Smooth muscle cell (in vitro differentiated cells): ENCODE results near the gene MRLN. TPM values are rescaled to one million over a fixed set of nuclear protein-coding genes. Genes with fewer than 3 reads are reported as not detected.
"Not testable (repeated sequence)": the region's sequence is repeated elsewhere in the genome, so short reads cannot be mapped to it uniquely, and the experiment has no call there.

Source experiments
- DNase-seq: peaks from one replicate; lab custom pipeline; 2025; ENCODE audit not compliant: unreplicated experiment; lab: John Stamatoyannopoulos, UW
- H2AFZ ChIP-seq: fragments of 200-600 bp; sonication (generic); 2 replicates; pipeline ENCODE4 v1.6.0; 2016; ENCODE audit warnings: antibody characterized with exemption, low read depth, mild to moderate bottlenecking
- H3F3A ChIP-seq: fragments of 200-600 bp; sonication (generic); 2 replicates; pipeline ENCODE4 v1.6.0; 2017; ENCODE audit warnings: antibody characterized with exemption, low read depth
- H3K27ac ChIP-seq: fragments of 200-600 bp; sonication (generic); 2 replicates; pipeline ENCODE4 v1.5.1; 2016; ENCODE audit warnings: low read depth, mild to moderate bottlenecking
- H3K27me3 ChIP-seq: fragments of 200-600 bp; sonication (generic); 2 replicates; pipeline ENCODE4 v1.6.1; 2016; ENCODE audit warnings: low read depth, mild to moderate bottlenecking
- H3K36me3 ChIP-seq: fragments of 200-600 bp; sonication (generic); 2 replicates; pipeline ENCODE4 v1.5.1; 2016; ENCODE audit warnings: low read depth
- H3K4me1 ChIP-seq: fragments of 200-600 bp; sonication (generic); 2 replicates; pipeline ENCODE4 v1.5.1; 2016; ENCODE audit warnings: low read depth
- H3K4me2 ChIP-seq: fragments of 200-600 bp; sonication (generic); 2 replicates; pipeline ENCODE4 v1.6.0; 2016; ENCODE audit warnings: mild to moderate bottlenecking
- H3K4me3 ChIP-seq: fragments of 200-600 bp; sonication (generic); 2 replicates; pipeline ENCODE4 v1.5.1; 2016; ENCODE audit warnings: mild to moderate bottlenecking
- H3K79me2 ChIP-seq: fragments of 200-600 bp; sonication (generic); 2 replicates; pipeline ENCODE4 v1.6.0; 2016; ENCODE audit warnings: low read depth, mild to moderate bottlenecking
- H3K9ac ChIP-seq: fragments of 200-600 bp; sonication (generic); 2 replicates; pipeline ENCODE4 v1.6.0; 2016; ENCODE audit warnings: low read depth
- H3K9me3 ChIP-seq: fragments of 200-600 bp; sonication (generic); replicated peaks from 2 replicates; pipeline ENCODE4 v1.5.1; 2016; ENCODE audit warnings: low read depth
- H4K20me1 ChIP-seq: fragments of 200-600 bp; sonication (generic); 2 replicates; pipeline ENCODE4 v1.6.0; 2016; ENCODE audit warnings: low read depth
- WGBS: methylation state at CpG from one replicate; pipeline ENCODE4 v1.1.7; 2016; ENCODE audit warnings: low lambda C conversion rate; 5-methylcytosine and 5-hydroxymethylcytosine counted together
- polyA plus RNA-seq: library from polyadenylated mRNA; unstranded; fragments of >200 nt; fragmentation: Nextera tagmentation; extraction: Ambion mirVana; gene quantifications from 2 replicates; pipeline ENCODE4 v1.2.1, GENCODE V29; 2016
- total RNA-seq: library from RNA; depleted of rRNA; stranded (reverse); fragments of >200 nt; gene quantifications from 2 replicates; pipeline ENCODE4 v1.2.3, GENCODE V29; 2014
- TF ChIP-seq, protein P1 (sequence below): fragments of 200-600 bp; sonication (generic); IDR thresholded peaks from 2 replicates; pipeline ENCODE4 v1.5.1; 2017; ENCODE audit warnings: borderline replicate concordance, mild to moderate bottlenecking, antibody characterized with exemption; ENCODE audit not compliant: insufficient read depth, poor library complexity, severe bottlenecking

Gene MRLN
- total and polyA plus RNA-seq, 2 experiments from 2014 or later: not detected

DNA sequence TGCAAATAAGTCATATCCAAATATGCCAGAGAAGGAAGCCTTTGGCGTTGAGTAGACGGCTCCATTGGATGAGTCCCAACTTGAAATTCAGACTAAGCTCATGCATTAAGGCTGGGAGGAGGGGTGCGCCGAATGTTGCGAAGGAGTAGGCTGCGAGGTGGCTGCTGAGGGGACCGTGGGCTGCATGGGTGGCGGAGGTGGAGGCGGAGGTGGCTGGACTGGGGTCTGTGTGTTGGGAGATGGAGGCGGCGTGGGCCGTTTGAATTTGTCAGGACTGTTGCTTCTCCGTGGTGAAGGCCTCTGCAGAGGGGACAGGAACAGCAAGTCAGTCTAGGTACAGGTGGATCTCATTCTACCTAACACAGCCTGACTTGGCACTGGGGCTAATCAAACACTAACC, 39.6 kb upstream of the MRLN start:
- Histone ChIP-seq H2AFZ (no peak overlapping the region), H3K79me2 (no peaks in the 10 kb centered on the region), H3K4me2 (no peak overlapping the region), H3K4me1 (no peaks in the 10 kb centered on the region), H4K20me1 (no peaks in the 10 kb centered on the region), H3F3A (no peaks in the 10 kb centered on the region), H3K27ac (no peak overlapping the region), H3K9me3 (no peaks in the 10 kb centered on the region), H3K36me3 (peaks cover 29% of the 10 kb centered on the region), H3K4me3 (no peak overlapping the region), H3K27me3 (no peaks in the 10 kb centered on the region), H3K9ac (no peak overlapping the region)
- TF ChIP-seq, protein P1, sequence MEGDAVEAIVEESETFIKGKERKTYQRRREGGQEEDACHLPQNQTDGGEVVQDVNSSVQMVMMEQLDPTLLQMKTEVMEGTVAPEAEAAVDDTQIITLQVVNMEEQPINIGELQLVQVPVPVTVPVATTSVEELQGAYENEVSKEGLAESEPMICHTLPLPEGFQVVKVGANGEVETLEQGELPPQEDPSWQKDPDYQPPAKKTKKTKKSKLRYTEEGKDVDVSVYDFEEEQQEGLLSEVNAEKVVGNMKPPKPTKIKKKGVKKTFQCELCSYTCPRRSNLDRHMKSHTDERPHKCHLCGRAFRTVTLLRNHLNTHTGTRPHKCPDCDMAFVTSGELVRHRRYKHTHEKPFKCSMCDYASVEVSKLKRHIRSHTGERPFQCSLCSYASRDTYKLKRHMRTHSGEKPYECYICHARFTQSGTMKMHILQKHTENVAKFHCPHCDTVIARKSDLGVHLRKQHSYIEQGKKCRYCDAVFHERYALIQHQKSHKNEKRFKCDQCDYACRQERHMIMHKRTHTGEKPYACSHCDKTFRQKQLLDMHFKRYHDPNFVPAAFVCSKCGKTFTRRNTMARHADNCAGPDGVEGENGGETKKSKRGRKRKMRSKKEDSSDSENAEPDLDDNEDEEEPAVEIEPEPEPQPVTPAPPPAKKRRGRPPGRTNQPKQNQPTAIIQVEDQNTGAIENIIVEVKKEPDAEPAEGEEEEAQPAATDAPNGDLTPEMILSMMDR: no peak
- 93% methylated on average over 12 of the region's 13 CpGs for WGBS
- DNase-seq: no peak

GRCh38 chr10:59791601-59792000, 38.3 kb upstream of the MRLN start:
- TF ChIP-seq, protein P1: no peak
- Histone ChIP-seq H3K27ac (no peak overlapping the region), H4K20me1 (no peaks in the 10 kb centered on the region), H3K27me3 (no peaks in the 10 kb centered on the region), H3K36me3 (peaks cover 28% of the 10 kb centered on the region), H3K4me2 (no peak overlapping the region), H3K4me1 (no peaks in the 10 kb centered on the region), H3K9me3 (no peaks in the 10 kb centered on the region), H3K79me2 (no peaks in the 10 kb centered on the region), H2AFZ (no peak overlapping the region), H3K9ac (no peak overlapping the region), H3K4me3 (no peak overlapping the region), H3F3A (no peaks in the 10 kb centered on the region)
- 89% methylated on average over 2 of the region's 2 CpGs for WGBS
- DNase-seq: no peak

DNA sequence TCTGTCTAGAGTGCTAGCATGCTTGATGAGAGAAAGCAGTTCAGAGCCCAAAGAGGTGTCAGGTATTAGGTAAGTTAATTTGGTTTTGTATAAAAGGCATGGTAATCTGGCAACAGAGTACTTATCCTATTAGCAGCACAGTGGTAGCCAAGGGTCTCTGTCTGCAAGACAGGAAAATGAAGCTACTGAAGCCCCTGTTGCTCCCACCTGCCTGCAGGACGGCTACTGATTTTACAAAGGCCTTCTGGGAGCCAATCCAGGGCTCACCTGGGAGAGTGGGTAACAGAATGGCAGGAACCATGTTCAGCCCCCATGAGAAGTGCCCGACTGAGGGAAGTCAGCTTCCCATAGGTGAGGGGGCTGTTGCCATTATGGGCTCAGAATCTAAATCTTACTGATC, 36.8 kb upstream of the MRLN start:
- H3F3A ChIP-seq, DNase-seq, H2AFZ ChIP-seq, H3K9ac ChIP-seq, H3K79me2 ChIP-seq, H3K27me3 ChIP-seq, H3K4me1 ChIP-seq, H3K9me3 ChIP-seq, H3K4me2 ChIP-seq, H3K27ac ChIP-seq, H3K4me3 ChIP-seq, H4K20me1 ChIP-seq: not testable (repeated sequence)
- WGBS: 40% methylated on average over 2 of the region's 2 CpGs
- peaks cover 23% of the 10 kb centered on the region for H3K36me3 ChIP-seq

DNA sequence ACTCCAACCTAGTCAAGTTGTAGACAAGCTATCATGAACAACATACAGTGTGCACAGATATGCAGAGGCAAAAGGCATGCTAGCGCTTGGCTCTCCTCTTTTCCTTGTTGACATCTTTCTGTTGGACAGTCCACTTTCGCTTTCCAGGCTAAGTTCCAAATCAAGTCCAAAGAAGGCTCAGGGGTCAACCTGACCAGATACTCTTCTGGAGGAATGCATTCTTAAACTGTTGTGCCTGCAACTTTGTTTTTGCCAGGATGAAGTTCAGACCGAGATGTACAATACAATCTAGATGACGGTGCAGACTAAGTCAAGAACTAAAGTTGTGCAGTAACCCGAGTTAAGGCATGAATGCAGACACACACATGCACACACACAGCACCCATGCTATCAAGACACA, 35.7 kb upstream of the MRLN start:
- not testable (repeated sequence) for H2AFZ ChIP-seq, H3F3A ChIP-seq, H3K4me2 ChIP-seq, H3K9ac ChIP-seq, H3K79me2 ChIP-seq, H3K27me3 ChIP-seq, H3K27ac ChIP-seq, DNase-seq, H3K4me1 ChIP-seq, H3K9me3 ChIP-seq, H3K4me3 ChIP-seq, H4K20me1 ChIP-seq
- peaks cover 18% of the 10 kb centered on the region for H3K36me3 ChIP-seq
- 98% methylated on average over 5 of the region's 5 CpGs for WGBS

DNA sequence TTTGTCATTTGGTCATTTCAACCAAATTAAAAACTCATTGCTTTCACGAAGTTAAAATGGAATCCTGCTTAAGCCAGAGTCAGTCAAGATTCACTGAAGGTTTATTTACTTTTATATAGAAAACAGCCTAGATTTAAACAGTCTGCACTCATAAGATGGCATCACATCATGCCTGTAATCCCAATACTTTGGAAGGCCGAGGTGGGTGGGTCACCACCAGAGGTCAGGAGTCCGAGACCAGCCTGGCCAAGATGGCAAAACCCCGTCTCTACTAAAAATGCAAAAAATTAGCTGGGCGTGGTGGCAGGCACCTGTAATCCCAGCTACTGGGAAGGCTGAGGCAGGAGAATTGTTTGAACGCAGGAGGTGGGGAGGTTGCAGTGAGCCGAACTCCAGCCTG, 33.8 kb upstream of the MRLN start:
- H3K79me2 ChIP-seq, H3K27me3 ChIP-seq, H3K4me3 ChIP-seq, H3K36me3 ChIP-seq, H3K4me1 ChIP-seq, H3F3A ChIP-seq, H3K9ac ChIP-seq, H4K20me1 ChIP-seq, H2AFZ ChIP-seq, H3K9me3 ChIP-seq, DNase-seq, H3K27ac ChIP-seq, H3K4me2 ChIP-seq: not testable (repeated sequence)
- WGBS: 84% methylated on average over 7 of the region's 7 CpGs

DNA sequence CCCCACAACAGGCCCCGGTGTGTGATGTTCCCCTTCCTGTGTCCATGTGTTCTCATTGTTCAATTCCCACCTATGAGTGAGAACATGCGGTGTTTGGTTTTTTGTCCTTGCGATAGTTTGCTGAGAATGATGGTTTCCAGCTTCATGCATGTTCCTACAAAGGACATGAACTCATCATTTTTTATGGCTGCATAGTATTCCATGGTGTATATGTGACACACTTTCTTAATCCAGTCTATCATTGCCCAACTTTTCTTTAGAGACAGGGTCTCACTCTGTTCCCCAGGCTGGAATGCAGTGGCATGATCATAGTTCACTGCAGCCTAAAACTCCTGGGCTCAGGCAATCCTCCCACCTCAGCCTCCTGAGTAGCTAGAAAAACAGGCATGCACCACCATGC, 32.2 kb upstream of the MRLN start:
- not testable (repeated sequence) for H3K9me3 ChIP-seq, H4K20me1 ChIP-seq, H3K79me2 ChIP-seq, H3F3A ChIP-seq, DNase-seq, H3K9ac ChIP-seq, H3K36me3 ChIP-seq, H3K27me3 ChIP-seq, H3K4me1 ChIP-seq, H3K27ac ChIP-seq, H2AFZ ChIP-seq, H3K4me3 ChIP-seq, H3K4me2 ChIP-seq
- WGBS: 100% methylated on average over 2 of the region's 3 CpGs
